ENCODE data around the gene SCAF8. TPM values are rescaled to one million over a fixed set of nuclear protein-coding genes. Genes with fewer than 3 reads are reported as not detected.

SCAF8 gene
- total and polyA plus RNA-seq, 2 donors (not counting 1 experiment from before 2014, with no cell fraction given), result 25.7 to 75.2 TPM

DNA sequence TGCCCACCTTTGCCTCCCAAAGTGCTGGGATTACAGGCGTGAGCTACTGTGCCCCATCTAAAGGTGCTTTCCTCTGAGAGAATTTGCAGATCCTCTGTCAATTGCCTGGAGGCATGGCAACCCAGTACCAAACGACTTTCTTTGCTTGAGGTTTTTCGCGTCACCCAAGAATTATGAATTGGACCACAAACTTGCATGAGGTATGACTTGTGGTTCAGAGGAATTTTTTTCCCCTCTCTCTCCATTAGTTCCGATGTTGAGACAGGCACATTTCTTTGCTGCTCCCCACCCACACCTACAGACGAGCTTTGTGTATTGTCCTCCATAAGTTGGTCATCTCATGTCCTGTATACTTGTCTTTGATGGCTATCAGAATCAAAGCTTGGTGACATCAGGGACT, 11.8 kb upstream of the SCAF8 start:
- H3K36me3 ChIP-seq (replicated peaks in 1 of 2; ENCODE audit: control extremely low read depth in 1 of 2, control insufficient read depth in 1 of 2, extremely low read depth in 1 of 2, insufficient read depth in 2 of 2, low read length in 1 of 2), result no peaks in the 10 kb centered on the region
- WGBS (ENCODE audit: insufficient coverage), result 27% methylated on average over 2 of the region's 6 CpGs
- no peaks in the 10 kb centered on the region for H3K4me1 ChIP-seq (ENCODE audit: control insufficient read depth in 2 of 2, insufficient read depth in 2 of 2, low read length in 2 of 2)
- CTCF ChIA-PET, result interaction anchor here (0.7 kb wide), 1 partner anchor 46 kb away, joined by 3 read pairs; no protein-coding TSS in a partner anchor
- H3K27ac ChIP-seq (ENCODE audit: low read length in 2 of 2), result no peak overlapping the region
- H3K9me3 ChIP-seq (ENCODE audit: control extremely low read depth in 1 of 3, control insufficient read depth in 2 of 3, insufficient read depth in 1 of 3, low read length in 2 of 3), result peaks cover 0 to 22% (median 15%) of the 10 kb centered on the region in 3 donors
- H3K27me3 ChIP-seq (replicated peaks in 1 of 4; ENCODE audit: control extremely low read depth in 1 of 4, control insufficient read depth in 3 of 4, insufficient read depth in 4 of 4, low read length in 3 of 4), result peaks cover 0 to 4% (median 2%) of the 10 kb centered on the region in 4 experiments
- intact Hi-C loops (cut with micrococcal nuclease), result no loop called here
- H3K4me1 Mint-ChIP-seq, result no peaks in the 10 kb centered on the region
- no peak overlapping the region for H3K4me3 Mint-ChIP-seq
- no peaks in the 10 kb centered on the region for H3K79me2 ChIP-seq (ENCODE audit: control insufficient read depth, insufficient read depth, low read length)
- POLR2A ChIA-PET, result interaction anchor here (0.7 kb wide), 1 partner anchor 234 kb away, joined by 3 read pairs; no protein-coding TSS in a partner anchor
- ATAC-seq (ENCODE audit: low read depth) (no peak), DNase-seq (no peak)
- peaks cover 6% of the 10 kb centered on the region for H3K9me3 Mint-ChIP-seq (ENCODE audit: insufficient read depth)
- TF ChIP-seq EZH2 (IDR thresholded peaks at IDR 0.05; ENCODE audit: borderline replicate concordance, insufficient read depth, low read depth, low read length, poor library complexity, severe bottlenecking), result no peak
- TF ChIP-seq, protein P1, sequence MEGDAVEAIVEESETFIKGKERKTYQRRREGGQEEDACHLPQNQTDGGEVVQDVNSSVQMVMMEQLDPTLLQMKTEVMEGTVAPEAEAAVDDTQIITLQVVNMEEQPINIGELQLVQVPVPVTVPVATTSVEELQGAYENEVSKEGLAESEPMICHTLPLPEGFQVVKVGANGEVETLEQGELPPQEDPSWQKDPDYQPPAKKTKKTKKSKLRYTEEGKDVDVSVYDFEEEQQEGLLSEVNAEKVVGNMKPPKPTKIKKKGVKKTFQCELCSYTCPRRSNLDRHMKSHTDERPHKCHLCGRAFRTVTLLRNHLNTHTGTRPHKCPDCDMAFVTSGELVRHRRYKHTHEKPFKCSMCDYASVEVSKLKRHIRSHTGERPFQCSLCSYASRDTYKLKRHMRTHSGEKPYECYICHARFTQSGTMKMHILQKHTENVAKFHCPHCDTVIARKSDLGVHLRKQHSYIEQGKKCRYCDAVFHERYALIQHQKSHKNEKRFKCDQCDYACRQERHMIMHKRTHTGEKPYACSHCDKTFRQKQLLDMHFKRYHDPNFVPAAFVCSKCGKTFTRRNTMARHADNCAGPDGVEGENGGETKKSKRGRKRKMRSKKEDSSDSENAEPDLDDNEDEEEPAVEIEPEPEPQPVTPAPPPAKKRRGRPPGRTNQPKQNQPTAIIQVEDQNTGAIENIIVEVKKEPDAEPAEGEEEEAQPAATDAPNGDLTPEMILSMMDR (IDR thresholded peaks at IDR 0.05), result no peak
- no peak overlapping the region for H3K4me3 ChIP-seq (ENCODE audit: control extremely low read depth in 1 of 5, extremely low read depth in 1 of 5, insufficient read depth in 1 of 5, low read depth in 2 of 5, low read length in 4 of 5)
- H3K27me3 Mint-ChIP-seq, result no peaks in the 10 kb centered on the region
- no peak overlapping the region for H3K4me2 ChIP-seq (replicated peaks; ENCODE audit: low read depth, low read length, poor library complexity, severe bottlenecking)
- no peaks in the 10 kb centered on the region for H4K20me1 ChIP-seq (ENCODE audit: control insufficient read depth, insufficient read depth, low read length, poor library complexity, severe bottlenecking)
- H3K27ac Mint-ChIP-seq, result no peak overlapping the region
- H3K9ac ChIP-seq (ENCODE audit: low read length), result no peak overlapping the region
- no peak overlapping the region for H2AFZ ChIP-seq (ENCODE audit: insufficient read depth, low read depth, low read length, poor library complexity, severe bottlenecking)

DNA sequence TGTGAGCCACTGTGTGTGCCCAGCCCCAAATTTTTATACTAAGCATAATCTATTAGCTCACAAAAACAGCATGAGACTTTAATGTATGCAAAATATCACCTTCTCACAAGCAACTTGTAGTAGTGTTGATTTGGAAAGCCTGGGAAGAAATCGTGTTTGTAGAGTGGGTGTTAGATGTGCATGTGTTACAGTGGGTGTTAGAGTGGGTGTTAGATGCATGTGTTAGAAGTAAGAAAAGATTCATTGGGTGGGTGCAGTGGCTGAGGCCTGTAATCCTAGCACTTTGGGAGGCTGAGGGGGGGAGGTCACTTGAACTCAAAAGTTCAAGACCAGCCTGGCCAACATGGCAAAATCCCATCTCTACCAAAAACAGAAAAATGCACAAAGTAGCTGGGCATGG, 6.3 kb upstream of the SCAF8 start:
- H3K4me3 Mint-ChIP-seq, result no peak overlapping the region

More for the DNA sequence above, 6.3 kb upstream of the SCAF8 start:
- Histone ChIP-seq H3K9ac (ENCODE audit: low read length) (no peak overlapping the region), H3K27ac (ENCODE audit: low read length in 2 of 2) (no peak overlapping the region), H3K27me3 (replicated peaks in 1 of 4; ENCODE audit: control extremely low read depth in 1 of 4, control insufficient read depth in 3 of 4, insufficient read depth in 4 of 4, low read length in 3 of 4) (no peaks in the 10 kb centered on the region), H3K4me3 (ENCODE audit: control extremely low read depth in 1 of 5, extremely low read depth in 1 of 5, insufficient read depth in 1 of 5, low read depth in 2 of 5, low read length in 4 of 5) (no peak overlapping the region), H3K9me3 (ENCODE audit: control extremely low read depth in 1 of 3, control insufficient read depth in 2 of 3, insufficient read depth in 1 of 3, low read length in 2 of 3) (no peaks in the 10 kb centered on the region), H3K4me2 (replicated peaks; ENCODE audit: low read depth, low read length, poor library complexity, severe bottlenecking) (no peak overlapping the region), H2AFZ (ENCODE audit: insufficient read depth, low read depth, low read length, poor library complexity, severe bottlenecking) (no peak overlapping the region), H4K20me1 (ENCODE audit: control insufficient read depth, insufficient read depth, low read length, poor library complexity, severe bottlenecking) (no peaks in the 10 kb centered on the region), H3K4me1 (ENCODE audit: control insufficient read depth in 2 of 2, insufficient read depth in 2 of 2, low read length in 2 of 2) (no peaks in the 10 kb centered on the region), H3K79me2 (ENCODE audit: control insufficient read depth, insufficient read depth, low read length) (no peaks in the 10 kb centered on the region), H3K36me3 (replicated peaks in 1 of 2; ENCODE audit: control extremely low read depth in 1 of 2, control insufficient read depth in 1 of 2, extremely low read depth in 1 of 2, insufficient read depth in 2 of 2, low read length in 1 of 2) (no peaks in the 10 kb centered on the region)
- ATAC-seq (ENCODE audit: low read depth) (no peak), DNase-seq (no peak)
- Mint-ChIP-seq H3K27me3 (no peaks in the 10 kb centered on the region), H3K9me3 (ENCODE audit: insufficient read depth) (no peaks in the 10 kb centered on the region), H3K4me1 (peaks cover 3% of the 10 kb centered on the region), H3K27ac (no peak overlapping the region)
- ChIA-PET CTCF (no interaction called here), POLR2A (no interaction called here)
- TF ChIP-seq, protein P1 (IDR thresholded peaks at IDR 0.05), result no peak
- TF ChIP-seq EZH2 (IDR thresholded peaks at IDR 0.05; ENCODE audit: borderline replicate concordance, insufficient read depth, low read depth, low read length, poor library complexity, severe bottlenecking), result no peak
- no CpG with 5 or more reads among the region's 1 CpG for WGBS (ENCODE audit: insufficient coverage)
- intact Hi-C loops (cut with micrococcal nuclease), result no loop called here
